HepG2 (cell line): ENCODE results near the gene JOSD2. TPM values are rescaled to one million over a fixed set of nuclear protein-coding genes. Genes with fewer than 3 reads are reported as not detected.
A peak's percentile ranks its signal among the peaks of the same experiment; 100 is the strongest.

Source experiments
- ATAC-seq: fragments of 200-7000 bp; cut with Tn5 transposase; 3 replicates; pipeline ENCODE4 v1.9.1; 2020; ENCODE audit warnings: mild to moderate bottlenecking, moderate library complexity
- BruUV-seq: library from RNA; stranded (reverse); fragments of 400-500 nt; replicated peaks from 2 replicates; lab custom pipeline; 2021; lab: Mats Ljungman, UMichigan
- CTCF ChIA-PET: fragments of 300-600 bp; formaldehyde crosslinking; extraction: SDS; loops from one replicate; lab custom pipeline; 2021; ENCODE audit warnings: low total read pairs, inconsistent platforms, low intra/inter-chr PET ratio; lab: Yijun Ruan, JAX
- POLR2A ChIA-PET: fragments of 350-600 bp; sonication (Branson Sonifier 250); formaldehyde crosslinking; loops from one replicate; lab custom pipeline; 2020; ENCODE audit warnings: antibody characterized with exemption, inconsistent platforms; lab: Yijun Ruan, JAX
- DNase-seq: peaks from one replicate; pipeline ENCODE4 v3.0.0-alpha.2; 2015; ENCODE audit warnings: low spot score
- FAIRE-seq: peaks from 3 replicates; lab custom pipeline; 2011; peaks lifted over from hg19 to GRCh38; lab: Jason Lieb, UNC
- H2AFZ ChIP-seq: one replicate; pipeline ENCODE4 v1.6.1; 2011; ENCODE audit warnings: low read length, inconsistent platforms
- H3K27ac ChIP-seq: fragments of 300-600 bp; 3 replicates; pipeline ENCODE4 v1.8.0; 2011; ENCODE audit warnings: mixed run types, mild to moderate bottlenecking, mixed read lengths, low read length, inconsistent platforms; ENCODE audit not compliant: insufficient read depth; ENCODE audit errors: extremely low read length
- H3K27me3 ChIP-seq, 2 experiments: fragments of 200-600 bp in 1 of 2; 2 replicates in 1 of 2; 3 replicates in 1 of 2; pipeline versions ENCODE4 v1.6.0 to v1.8.0; 2011; ENCODE audit warnings: low read length in 2 of 2, mild to moderate bottlenecking in 2 of 2, moderate library complexity in 2 of 2, inconsistent platforms in 1 of 2; ENCODE audit not compliant: insufficient read depth in 2 of 2, control insufficient read depth in 1 of 2
- H3K36me3 ChIP-seq, 2 experiments: fragments of 200-600 bp in 1 of 2; replicated peaks in 1 of 2; 2 replicates in 1 of 2; 3 replicates in 1 of 2; pipeline versions ENCODE4 v1.5.1 to v1.8.0; 2011; ENCODE audit warnings: low read length in 2 of 2, inconsistent platforms in 1 of 2; ENCODE audit not compliant: insufficient read depth in 2 of 2, control insufficient read depth in 1 of 2
- H3K4me1 ChIP-seq: 2 replicates; pipeline ENCODE4 v1.5.1; 2012; ENCODE audit warnings: low read length, inconsistent platforms; ENCODE audit not compliant: insufficient read depth
- H3K4me2 ChIP-seq: 2 replicates; pipeline ENCODE4 v1.6.0; 2011; ENCODE audit warnings: low read depth, low read length, inconsistent platforms
- H3K4me3 ChIP-seq, 3 experiments: fragments of 200-600 bp in 1 of 3; sonication (generic), shearing (Covaris generic) in 1 of 3; replicated peaks in 1 of 3; 2 replicates each; pipeline ENCODE4 v1.5.1; 2011 to 2016; ENCODE audit warnings: low read length in 3 of 3, inconsistent platforms in 2 of 3, low read depth in 2 of 3, mild to moderate bottlenecking in 2 of 3, control low read depth in 1 of 3, mixed read lengths in 1 of 3; ENCODE audit not compliant: insufficient read depth in 1 of 3
- H3K79me2 ChIP-seq: one replicate; pipeline ENCODE4 v1.6.1; 2011; ENCODE audit warnings: low read length, inconsistent platforms; ENCODE audit not compliant: insufficient read depth
- H3K9ac ChIP-seq: 2 replicates; pipeline ENCODE4 v1.6.0; 2011; ENCODE audit warnings: mild to moderate bottlenecking, low read depth, low read length, inconsistent platforms; ENCODE audit not compliant: insufficient read depth
- H3K9me3 ChIP-seq: 2 replicates; pipeline ENCODE4 v1.5.1; 2012; ENCODE audit warnings: mild to moderate bottlenecking, low read length
- H4K20me1 ChIP-seq: 2 replicates; pipeline ENCODE4 v1.6.0; 2011; ENCODE audit warnings: inconsistent platforms, mild to moderate bottlenecking, low read length, moderate library complexity; ENCODE audit not compliant: insufficient read depth
- EEA1 ChIP-seq: sonication (generic); formaldehyde crosslinking; IDR thresholded peaks from 2 replicates; pipeline ENCODE4 v1.5.1; 2020; ENCODE audit warnings: mild to moderate bottlenecking, missing genetic modification reagents, borderline replicate concordance
- HNRNPL ChIP-seq: fragments of 200-400 bp; formaldehyde crosslinking; IDR thresholded peaks from 2 replicates; pipeline ENCODE4 v1.6.1; 2017; ENCODE audit warnings: mild to moderate bottlenecking, low read depth, low read length
- KAT8 ChIP-seq: IDR thresholded peaks from 2 replicates; pipeline ENCODE4 v1.6.1; 2016; ENCODE audit warnings: missing genetic modification reagents, missing compliant biosample characterization
- KDM2A ChIP-seq: sonication (generic); formaldehyde crosslinking; IDR thresholded peaks from 2 replicates; pipeline ENCODE4 v1.4.0; 2020; ENCODE audit warnings: low read depth, missing genetic modification reagents, borderline replicate concordance
- MAF1 ChIP-seq: sonication (generic); formaldehyde crosslinking; IDR thresholded peaks from 2 replicates; pipeline ENCODE4 v1.5.0; 2020; ENCODE audit warnings: missing genetic modification reagents, borderline replicate concordance
- MTF1 ChIP-seq: sonication (generic); formaldehyde crosslinking; IDR thresholded peaks from 2 replicates; pipeline ENCODE4 v1.5.0; 2020; ENCODE audit warnings: missing genetic modification reagents
- PAX8 ChIP-seq: sonication (generic); formaldehyde crosslinking; IDR thresholded peaks from 2 replicates; pipeline ENCODE4 v1.8.0; 2022; ENCODE audit warnings: mild to moderate bottlenecking, missing genetic modification reagents, borderline replicate concordance
- RXRA ChIP-seq: sonication (generic); formaldehyde crosslinking; IDR thresholded peaks from 2 replicates; pipeline ENCODE4 v1.5.1; 2020; ENCODE audit warnings: missing genetic modification reagents
- SMYD3 ChIP-seq: sonication (generic); formaldehyde crosslinking; IDR thresholded peaks from 2 replicates; pipeline ENCODE4 v1.8.1; 2023; ENCODE audit warnings: mild to moderate bottlenecking, missing genetic modification reagents
- TARDBP ChIP-seq: sonication (generic); formaldehyde crosslinking; IDR thresholded peaks from 2 replicates; pipeline ENCODE4 v1.8.0; 2022; ENCODE audit warnings: mild to moderate bottlenecking, missing genetic modification reagents
- TBL1XR1 ChIP-seq: fragments of 150-350 bp; IDR thresholded peaks from 2 replicates; pipeline ENCODE4 v1.6.1; 2014; ENCODE audit warnings: borderline replicate concordance, low read length; ENCODE audit not compliant: partially characterized antibody
- ZBTB20 ChIP-seq: sonication (generic); formaldehyde crosslinking; IDR thresholded peaks from 2 replicates; pipeline ENCODE4 v1.8.1; 2023; ENCODE audit warnings: missing genetic modification reagents, low read depth, mild to moderate bottlenecking, borderline replicate concordance
- ZFP41 ChIP-seq: sonication (generic); formaldehyde crosslinking; IDR thresholded peaks from 2 replicates; pipeline ENCODE4 v1.4.0; 2020; ENCODE audit warnings: mild to moderate bottlenecking, missing genetic modification reagents, borderline replicate concordance
- ZFY ChIP-seq: sonication (generic); formaldehyde crosslinking; IDR thresholded peaks from 2 replicates; pipeline ENCODE4 v1.4.0; 2020; ENCODE audit warnings: missing genetic modification reagents
- ZMYM2 ChIP-seq: sonication (generic); formaldehyde crosslinking; IDR thresholded peaks from 2 replicates; pipeline ENCODE4 v1.8.0; 2022; ENCODE audit warnings: mild to moderate bottlenecking, missing genetic modification reagents
- ZNF138 ChIP-seq: sonication (generic); formaldehyde crosslinking; IDR thresholded peaks from 2 replicates; pipeline ENCODE4 v1.5.0; 2020; ENCODE audit warnings: mild to moderate bottlenecking, low read depth, missing genetic modification reagents
- ZNF296 ChIP-seq: sonication (generic); formaldehyde crosslinking; conservative IDR thresholded peaks from 2 replicates; pipeline ENCODE4 v1.5.0; 2020; ENCODE audit warnings: mild to moderate bottlenecking, missing genetic modification reagents
- ZNF577 ChIP-seq: sonication (generic); formaldehyde crosslinking; IDR thresholded peaks from 2 replicates; pipeline ENCODE4 v1.4.0; 2020; ENCODE audit warnings: mild to moderate bottlenecking, low read depth, missing genetic modification reagents, borderline replicate concordance
- WGBS: methylation state at CpG from one replicate; pipeline ENCODE4 v1.1.6; 2017; ENCODE audit warnings: low lambda C conversion rate; 5-methylcytosine and 5-hydroxymethylcytosine counted together
- in situ Hi-C: cut with HindIII; loops from 2 replicates; pipeline ENCODE4 v1.10.0; 2017; ENCODE audit warnings: low pct_unique_long_range_greater_than_20kb; ENCODE audit not compliant: extremely low pct_ligation_motif_present
- intact Hi-C: fragments of 100-400 bp; cut with micrococcal nuclease; formaldehyde crosslinking; loops from one replicate; pipeline ENCODE4 v1.10.0; 2022; ENCODE audit not compliant: unreplicated experiment
- polyA plus RNA-seq, 8 experiments: library from polyadenylated mRNA; depleted of rRNA in 3 of 8; stranded (reverse) in 7 of 8; unstranded in 1 of 8; fragments of >200 nt; fragmentation: Illumina TruSeq in 4 of 8; extraction: Trizol in 4 of 8; gene quantifications; 2 replicates each; pipeline versions ENCODE4 v1.2.1 to v1.2.3, GENCODE V29; 2011 to 2016; ENCODE audit warnings: low read depth in 4 of 8, missing spikeins in 1 of 8, mixed read lengths in 1 of 8; ENCODE audit not compliant: insufficient read depth in 1 of 8
- total RNA-seq, 5 experiments: library from RNA; depleted of rRNA; stranded (reverse); fragments of >200 nt; fragmentation: Illumina TruSeq; extraction: Trizol; gene quantifications; 2 replicates each; pipeline ENCODE4 v1.2.3, GENCODE V29; 2016; ENCODE audit warnings: low read depth in 1 of 5
- TF ChIP-seq, protein P1 (sequence below): sonication (generic); formaldehyde crosslinking; conservative IDR thresholded peaks from 2 replicates; pipeline ENCODE4 v1.4.0; 2020; ENCODE audit warnings: missing genetic modification reagents
- TF ChIP-seq, protein P2 (sequence below): sonication (generic); formaldehyde crosslinking; IDR thresholded peaks from 2 replicates; pipeline ENCODE4 v1.5.0; 2020; ENCODE audit warnings: missing genetic modification reagents
- TF ChIP-seq, protein P3 (sequence below): IDR thresholded peaks from 2 replicates; pipeline ENCODE4 v1.6.1; 2012; ENCODE audit warnings: inconsistent platforms

JOSD2 gene
- total and polyA plus RNA-seq, 2 of the 13 experiments (the other 11 are each of a cell fraction or from before 2014, with no cell fraction given): 2.0 to 4.1 TPM

DNA sequence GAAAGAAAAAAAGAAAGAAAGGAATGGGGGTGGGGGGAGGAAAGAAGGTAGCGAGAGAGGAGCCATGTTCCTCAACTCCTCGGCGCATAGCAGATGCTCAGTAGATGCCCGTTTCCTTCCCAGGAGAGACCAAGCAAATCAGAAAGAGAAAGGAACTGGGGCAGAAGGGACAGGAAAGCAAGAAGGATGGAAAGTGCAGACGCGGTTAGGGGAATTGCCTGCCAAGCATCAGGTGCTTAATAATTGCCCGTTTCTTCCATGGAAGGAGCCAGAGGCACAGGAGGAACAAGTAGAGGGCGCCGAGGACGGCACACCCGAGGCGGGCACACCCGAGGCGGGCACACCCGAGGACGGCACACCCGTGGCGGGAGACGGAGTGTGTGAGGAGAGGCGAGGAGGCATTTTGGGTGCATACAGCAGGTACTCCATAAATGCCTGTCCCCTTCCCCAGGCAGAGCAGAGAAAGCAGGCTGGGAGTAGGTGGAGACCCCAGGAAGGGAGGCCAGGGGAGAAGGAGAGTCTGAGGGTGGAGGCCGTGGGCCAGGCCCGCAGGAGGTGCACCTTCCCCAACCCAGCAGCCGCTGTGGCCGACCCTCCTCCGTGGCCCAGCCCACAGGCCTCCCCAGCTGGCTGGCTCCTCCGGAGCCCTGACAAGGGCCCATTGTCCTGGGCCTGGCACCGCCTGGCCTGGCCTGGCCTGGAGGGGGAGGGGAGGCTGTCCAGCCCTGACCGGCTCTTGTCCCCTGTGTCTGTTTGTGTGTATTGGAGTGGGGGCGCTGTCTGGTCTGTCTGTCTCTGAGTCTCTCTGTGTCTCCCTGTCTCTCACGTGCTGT is 14.6 kb downstream of the JOSD2 start:
- POLR2A ChIA-PET: no interaction called here
- intact Hi-C loops: no loop called here
- in situ Hi-C loops: no loop called here
- ATAC-seq: peak; percentile 92
- H3K9ac ChIP-seq: no peak overlapping the region
- DNase-seq: peak; percentile 67
- no peak overlapping the region for H3K27ac ChIP-seq
- CTCF ChIA-PET: no interaction called here
- H3K36me3 ChIP-seq: no peaks in the 10 kb centered on the region
- no TSS peak for BruUV-seq
- no peaks in the 10 kb centered on the region for H3K79me2 ChIP-seq
- peaks cover 4 to 16% of the 10 kb centered on the region in 2 experiments; a peak in 3 of 5 replicates for H3K27me3 ChIP-seq
- no peaks in the 10 kb centered on the region for H3K9me3 ChIP-seq
- 52% methylated on average over 20 of the region's 30 CpGs for WGBS
- H3K4me1 ChIP-seq: peaks cover 11% of the 10 kb centered on the region
- H2AFZ ChIP-seq: no peak overlapping the region
- peak overlapping the region; percentile 58 for H3K4me2 ChIP-seq
- FAIRE-seq: no peak
- no peaks in the 10 kb centered on the region for H4K20me1 ChIP-seq
- H3K4me3 ChIP-seq: peak overlapping the region in 1 of 3 experiments; percentile 12; a peak in 1 of 6 replicates
- no peak for TF ChIP-seq ZNF138 (CRISPR knock-in tag)
- TF ChIP-seq, protein P1, sequence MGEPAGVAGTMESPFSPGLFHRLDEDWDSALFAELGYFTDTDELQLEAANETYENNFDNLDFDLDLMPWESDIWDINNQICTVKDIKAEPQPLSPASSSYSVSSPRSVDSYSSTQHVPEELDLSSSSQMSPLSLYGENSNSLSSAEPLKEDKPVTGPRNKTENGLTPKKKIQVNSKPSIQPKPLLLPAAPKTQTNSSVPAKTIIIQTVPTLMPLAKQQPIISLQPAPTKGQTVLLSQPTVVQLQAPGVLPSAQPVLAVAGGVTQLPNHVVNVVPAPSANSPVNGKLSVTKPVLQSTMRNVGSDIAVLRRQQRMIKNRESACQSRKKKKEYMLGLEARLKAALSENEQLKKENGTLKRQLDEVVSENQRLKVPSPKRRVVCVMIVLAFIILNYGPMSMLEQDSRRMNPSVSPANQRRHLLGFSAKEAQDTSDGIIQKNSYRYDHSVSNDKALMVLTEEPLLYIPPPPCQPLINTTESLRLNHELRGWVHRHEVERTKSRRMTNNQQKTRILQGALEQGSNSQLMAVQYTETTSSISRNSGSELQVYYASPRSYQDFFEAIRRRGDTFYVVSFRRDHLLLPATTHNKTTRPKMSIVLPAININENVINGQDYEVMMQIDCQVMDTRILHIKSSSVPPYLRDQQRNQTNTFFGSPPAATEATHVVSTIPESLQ (CRISPR knock-in tag): no peak
- TF ChIP-seq KDM2A: 0 out of 2 replicates have a peak, but pooled peaks have one; percentile 27
- peak; percentile 46; the same call in 1 of the 2 replicates for TF ChIP-seq RXRA (CRISPR knock-in tag)
- no peak for TF ChIP-seq ZFP41 (CRISPR knock-in tag)
- no peak for TF ChIP-seq ZBTB20 (CRISPR knock-in tag)
- no peak for TF ChIP-seq SMYD3 (CRISPR knock-in tag)
- peak; percentile 73; the same call in 1 of the 2 replicates for TF ChIP-seq HNRNPL
- no peak for TF ChIP-seq MTF1 (CRISPR knock-in tag)
- TF ChIP-seq ZFY (CRISPR knock-in tag): 0 out of 2 replicates have a peak, but pooled peaks have one; percentile 47
- no peak for TF ChIP-seq PAX8 (CRISPR knock-in tag)
- TF ChIP-seq ZNF296: no peak
- TF ChIP-seq, protein P2, sequence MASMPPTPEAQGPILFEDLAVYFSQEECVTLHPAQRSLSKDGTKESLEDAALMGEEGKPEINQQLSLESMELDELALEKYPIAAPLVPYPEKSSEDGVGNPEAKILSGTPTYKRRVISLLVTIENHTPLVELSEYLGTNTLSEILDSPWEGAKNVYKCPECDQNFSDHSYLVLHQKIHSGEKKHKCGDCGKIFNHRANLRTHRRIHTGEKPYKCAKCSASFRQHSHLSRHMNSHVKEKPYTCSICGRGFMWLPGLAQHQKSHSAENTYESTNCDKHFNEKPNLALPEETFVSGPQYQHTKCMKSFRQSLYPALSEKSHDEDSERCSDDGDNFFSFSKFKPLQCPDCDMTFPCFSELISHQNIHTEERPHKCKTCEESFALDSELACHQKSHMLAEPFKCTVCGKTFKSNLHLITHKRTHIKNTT: no peak
- 0 out of 2 replicates have a peak, but pooled peaks have one; percentile 33 for TF ChIP-seq ZMYM2 (CRISPR knock-in tag)
- 0 out of 2 replicates have a peak, but pooled peaks have one; percentile 25 for TF ChIP-seq TARDBP (CRISPR knock-in tag)
- no peak for TF ChIP-seq ZNF577
- TF ChIP-seq TBL1XR1: no peak
- TF ChIP-seq, protein P3, sequence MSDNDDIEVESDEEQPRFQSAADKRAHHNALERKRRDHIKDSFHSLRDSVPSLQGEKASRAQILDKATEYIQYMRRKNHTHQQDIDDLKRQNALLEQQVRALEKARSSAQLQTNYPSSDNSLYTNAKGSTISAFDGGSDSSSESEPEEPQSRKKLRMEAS: no peak
- no peak for TF ChIP-seq MAF1 (CRISPR knock-in tag)
- TF ChIP-seq EEA1 (CRISPR knock-in tag): no peak
- no peak for TF ChIP-seq KAT8 (CRISPR knock-in tag)
